GM21447 (cell line): ENCODE data around the gene GPR137.

ENCODE experiments used
- ATAC-seq: cut with Tn5 transposase; IDR thresholded peaks from one replicate; pipeline ENCODE4 v1.9.1; 2021; ENCODE audit not compliant: unreplicated experiment

Gene GPR137

DNA sequence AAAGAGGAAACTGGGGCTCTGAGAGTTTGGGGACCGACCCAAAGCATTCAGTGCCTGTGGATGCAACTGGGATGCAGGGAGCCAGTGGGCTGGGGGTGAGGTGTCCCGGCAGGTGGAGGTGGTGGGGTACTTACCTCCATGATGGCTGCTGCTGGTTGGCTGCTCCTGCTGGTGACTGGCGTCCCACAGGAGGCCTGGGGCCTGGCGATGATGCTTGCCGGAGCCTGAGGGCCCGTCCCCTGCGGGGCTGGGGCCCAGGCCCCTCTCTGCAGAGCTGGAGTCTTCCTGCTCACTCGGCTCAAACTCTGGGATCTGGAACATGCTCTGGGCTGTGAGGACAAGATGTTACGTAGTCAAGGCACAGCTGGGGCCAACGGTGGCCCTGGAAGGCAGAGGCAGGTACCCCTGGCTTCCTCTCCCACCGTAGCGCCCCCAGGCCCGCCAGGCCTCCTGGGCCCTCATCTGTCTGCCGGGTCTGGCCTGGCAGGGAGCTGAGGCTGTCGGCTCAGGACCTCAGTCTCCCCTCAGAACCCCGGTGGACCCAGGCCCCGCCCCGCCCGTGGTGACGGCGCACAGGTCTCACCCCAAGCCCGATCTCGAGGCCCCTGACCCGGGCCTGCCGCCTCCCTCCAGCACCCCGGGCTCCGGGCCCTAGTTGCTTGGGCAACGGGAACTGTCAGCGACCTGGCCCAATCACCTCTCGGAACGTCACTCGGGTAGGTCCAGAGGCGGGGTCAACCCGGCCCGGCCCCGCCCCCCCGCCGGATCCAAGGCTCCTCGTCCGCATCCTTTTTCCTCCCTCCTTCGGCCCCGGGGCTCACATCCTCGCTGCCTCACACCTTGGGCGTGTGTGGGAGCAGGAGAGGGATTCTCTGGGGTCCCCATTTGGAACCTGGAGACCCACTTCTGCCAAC, 1.3 kb upstream of the GPR137 start, which contains the start of gene BAD:
Gene BAD, minus strand, starts transcription at position 618 of the 914 bp plus-strand sequence. Its CDS starts 297 bp downstream, at position 321.
- ATAC-seq = peak; percentile 74

DNA sequence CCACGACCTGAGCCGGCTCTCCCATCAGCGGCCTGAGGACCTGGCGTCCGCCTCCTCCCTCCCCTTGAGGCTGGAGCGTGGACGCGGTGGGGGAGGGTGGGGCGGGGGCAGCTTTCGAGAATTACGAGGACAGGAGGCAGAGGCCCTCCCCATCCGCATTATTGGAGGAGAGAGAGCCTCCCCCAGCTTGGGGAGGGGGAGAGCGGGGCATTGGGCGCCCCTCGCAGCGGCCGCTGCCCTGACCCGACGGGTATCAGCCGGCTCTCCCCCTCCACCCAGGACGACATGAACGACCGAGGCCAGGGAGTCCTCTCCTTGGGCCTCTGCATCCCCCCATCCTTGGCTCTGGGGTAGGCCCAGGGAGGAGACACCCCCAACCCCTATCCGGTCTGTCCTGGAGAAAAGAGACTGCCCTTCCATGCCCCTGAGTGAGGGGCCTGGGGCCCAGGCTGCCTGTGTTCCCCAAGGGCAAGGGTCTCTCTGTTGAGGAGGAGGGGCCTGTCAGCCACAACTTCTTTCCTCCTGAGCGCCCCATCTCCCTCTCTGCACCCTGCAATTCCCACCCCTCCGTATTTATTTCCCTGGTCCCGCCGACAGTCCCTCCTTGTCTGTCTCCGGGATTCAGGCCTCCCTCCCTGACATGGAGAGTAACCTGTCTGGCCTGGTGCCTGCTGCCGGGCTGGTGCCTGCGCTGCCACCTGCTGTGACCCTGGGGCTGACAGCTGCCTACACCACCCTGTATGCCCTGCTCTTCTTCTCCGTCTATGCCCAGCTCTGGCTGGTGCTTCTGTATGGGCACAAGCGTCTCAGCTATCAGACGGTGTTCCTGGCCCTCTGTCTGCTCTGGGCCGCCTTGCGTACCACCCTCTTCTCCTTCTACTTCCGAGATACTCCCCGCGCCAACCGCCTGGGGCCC, 495 bp downstream of the GPR137 start:
- ATAC-seq = no peak

GRCh38 chr11:64286801-64287159, 1.1 kb downstream of the GPR137 start:
- ATAC-seq = no peak

DNA sequence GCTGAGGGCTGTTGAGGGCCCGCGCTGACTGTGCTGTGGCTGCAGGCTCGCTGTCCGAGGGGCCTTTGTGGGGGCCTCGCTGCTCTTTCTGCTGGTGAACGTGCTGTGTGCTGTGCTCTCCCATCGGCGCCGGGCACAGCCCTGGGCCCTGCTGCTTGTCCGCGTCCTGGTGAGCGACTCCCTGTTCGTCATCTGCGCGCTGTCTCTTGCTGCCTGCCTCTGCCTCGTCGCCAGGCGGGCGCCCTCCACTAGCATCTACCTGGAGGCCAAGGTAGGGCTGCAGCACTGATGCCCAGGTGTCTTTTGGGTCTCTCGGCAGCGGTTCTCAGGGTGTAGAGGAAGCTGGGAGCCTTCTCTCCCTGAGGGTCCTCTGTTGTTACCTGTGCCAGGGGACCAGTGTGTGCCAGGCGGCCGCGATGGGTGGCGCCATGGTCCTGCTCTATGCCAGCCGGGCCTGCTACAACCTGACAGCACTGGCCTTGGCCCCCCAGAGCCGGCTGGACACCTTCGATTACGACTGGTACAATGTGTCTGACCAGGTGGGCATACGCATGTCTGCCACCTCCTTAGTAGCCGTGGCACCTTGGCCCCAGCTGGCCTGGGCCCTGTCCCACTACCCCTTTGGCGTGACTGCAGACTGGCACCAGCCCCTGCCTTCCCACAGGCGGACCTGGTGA, 2.2 kb downstream of the GPR137 start:
- no peak for ATAC-seq

DNA sequence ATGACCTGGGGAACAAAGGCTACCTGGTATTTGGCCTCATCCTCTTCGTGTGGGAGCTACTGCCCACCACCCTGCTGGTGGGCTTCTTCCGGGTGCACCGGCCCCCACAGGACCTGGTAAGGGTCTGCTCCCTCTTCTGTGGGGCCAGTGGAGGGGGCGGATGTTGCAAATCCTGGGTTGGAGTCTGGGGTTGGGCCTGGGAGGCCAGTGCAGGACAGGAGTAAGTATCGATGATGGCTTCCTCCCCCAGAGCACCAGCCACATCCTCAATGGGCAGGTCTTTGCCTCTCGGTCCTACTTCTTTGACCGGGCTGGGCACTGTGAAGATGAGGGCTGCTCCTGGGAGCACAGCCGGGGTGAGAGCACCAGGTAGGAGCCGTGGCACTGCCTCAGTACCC, 2.7 kb downstream of the GPR137 start:
- ATAC-seq = no peak

GRCh38 chr11:64289002-64289564, 3.4 kb downstream of the GPR137 start:
- no peak for ATAC-seq

GRCh38 chr11:64290352-64291261, 5.0 kb downstream of the GPR137 start:
- ATAC-seq = no peak

DNA sequence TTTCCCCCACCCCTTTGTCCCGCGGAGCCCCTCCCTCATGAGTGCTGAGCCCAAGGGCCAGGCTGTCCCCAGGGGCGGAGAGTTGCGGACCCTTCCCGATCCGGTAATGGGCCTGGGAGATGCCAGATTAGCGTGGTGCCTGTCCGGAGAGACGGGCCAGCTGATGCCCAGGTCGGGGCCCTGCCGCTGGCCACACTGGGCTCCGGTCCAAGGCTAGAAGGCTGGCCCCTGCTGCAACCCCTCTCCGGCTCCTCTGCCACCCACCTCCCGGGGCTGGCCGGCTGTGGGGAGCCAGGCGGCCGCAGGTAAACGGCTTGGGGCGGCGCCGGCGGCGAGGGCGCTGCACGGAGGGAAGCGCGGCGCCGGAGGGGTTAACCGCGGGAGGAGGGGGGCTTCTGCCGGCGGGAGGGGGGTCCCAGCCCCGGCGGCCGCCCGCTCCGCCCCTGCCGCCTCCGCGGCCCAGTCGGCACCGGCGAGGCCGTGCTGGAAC, 5.7 kb downstream of the GPR137 start, which contains the start of gene KCNK4:
Gene KCNK4, plus strand, starts transcription at position 41 of the 490 bp plus-strand sequence. CDS start 1,717 bp downstream, outside the sequence.
- ATAC-seq = no peak

GRCh38 chr11:64291752-64292459, 6.3 kb downstream of the GPR137 start:
- ATAC-seq = no peak

DNA sequence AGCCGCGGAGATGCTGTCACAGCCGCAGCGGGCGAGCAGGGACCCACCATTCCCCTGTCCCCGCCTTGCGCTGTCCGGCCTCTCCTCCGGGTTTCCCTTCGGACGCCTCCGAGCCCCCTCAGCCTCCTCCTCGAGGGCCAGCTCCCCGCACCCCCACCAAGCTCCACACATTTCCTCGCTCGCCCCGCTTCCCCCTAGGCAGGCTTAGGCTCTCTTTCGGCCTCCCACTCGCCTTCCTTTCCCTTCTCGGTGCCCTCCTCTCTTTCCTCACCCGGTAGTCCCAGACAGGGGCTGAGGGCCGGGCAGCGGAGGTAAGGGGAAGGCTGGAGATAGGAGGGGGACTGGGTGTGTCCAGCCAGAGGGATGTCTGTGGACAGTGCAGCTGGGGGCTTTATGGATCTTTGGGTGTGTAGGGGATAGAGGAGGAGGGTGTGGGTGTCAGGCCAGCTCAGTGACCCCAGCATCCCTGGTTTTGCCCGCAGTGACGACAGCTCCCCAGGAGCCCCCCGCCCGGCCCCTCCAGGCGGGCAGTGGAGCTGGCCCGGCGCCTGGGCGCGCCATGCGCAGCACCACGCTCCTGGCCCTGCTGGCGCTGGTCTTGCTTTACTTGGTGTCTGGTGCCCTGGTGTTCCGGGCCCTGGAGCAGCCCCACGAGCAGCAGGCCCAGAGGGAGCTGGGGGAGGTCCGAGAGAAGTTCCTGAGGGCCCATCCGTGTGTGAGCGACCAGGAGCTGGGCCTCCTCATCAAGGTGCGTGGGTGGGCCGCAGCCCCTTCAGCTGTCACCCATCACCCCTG, 7.0 kb downstream of the GPR137 start:
- no peak for ATAC-seq

- no peak for ATAC-seq
These were observed 9.1 kb downstream of the GPR137 start for GRCh38 chr11:64294774-64295173.

GRCh38 chr11:64295760-64296159, 10.1 kb downstream of the GPR137 start:
- ATAC-seq = no peak

- ATAC-seq = no peak
These were observed 10.6 kb downstream of the GPR137 start for GRCh38 chr11:64296236-64296635.

DNA sequence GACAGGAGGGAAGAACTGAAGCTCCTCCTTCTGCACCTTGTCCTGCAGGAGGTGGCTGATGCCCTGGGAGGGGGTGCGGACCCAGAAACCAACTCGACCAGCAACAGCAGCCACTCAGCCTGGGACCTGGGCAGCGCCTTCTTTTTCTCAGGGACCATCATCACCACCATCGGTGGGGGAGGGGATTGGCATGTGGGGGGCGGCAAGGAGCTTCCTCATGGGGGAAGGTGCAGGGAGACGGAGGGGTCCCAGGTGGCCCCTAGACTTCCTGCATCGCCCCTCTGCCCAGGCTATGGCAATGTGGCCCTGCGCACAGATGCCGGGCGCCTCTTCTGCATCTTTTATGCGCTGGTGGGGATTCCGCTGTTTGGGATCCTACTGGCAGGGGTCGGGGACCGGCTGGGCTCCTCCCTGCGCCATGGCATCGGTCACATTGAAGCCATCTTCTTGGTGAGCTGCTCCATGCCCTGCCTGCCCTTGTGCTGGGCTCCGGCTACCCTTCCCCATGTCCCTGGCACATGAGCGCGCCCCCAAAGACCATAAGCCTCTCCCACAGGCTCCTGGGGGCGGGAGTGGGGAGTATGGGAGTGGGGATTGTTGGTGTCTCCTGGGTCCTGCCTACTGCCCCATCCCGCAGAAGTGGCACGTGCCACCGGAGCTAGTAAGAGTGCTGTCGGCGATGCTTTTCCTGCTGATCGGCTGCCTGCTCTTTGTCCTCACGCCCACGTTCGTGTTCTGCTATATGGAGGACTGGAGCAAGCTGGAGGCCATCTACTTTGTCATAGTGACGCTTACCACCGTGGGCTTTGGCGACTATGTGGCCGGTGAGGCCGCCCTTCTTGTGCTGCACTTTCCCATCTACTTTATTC, 11.4 kb downstream of the GPR137 start:
- ATAC-seq = no peak

DNA sequence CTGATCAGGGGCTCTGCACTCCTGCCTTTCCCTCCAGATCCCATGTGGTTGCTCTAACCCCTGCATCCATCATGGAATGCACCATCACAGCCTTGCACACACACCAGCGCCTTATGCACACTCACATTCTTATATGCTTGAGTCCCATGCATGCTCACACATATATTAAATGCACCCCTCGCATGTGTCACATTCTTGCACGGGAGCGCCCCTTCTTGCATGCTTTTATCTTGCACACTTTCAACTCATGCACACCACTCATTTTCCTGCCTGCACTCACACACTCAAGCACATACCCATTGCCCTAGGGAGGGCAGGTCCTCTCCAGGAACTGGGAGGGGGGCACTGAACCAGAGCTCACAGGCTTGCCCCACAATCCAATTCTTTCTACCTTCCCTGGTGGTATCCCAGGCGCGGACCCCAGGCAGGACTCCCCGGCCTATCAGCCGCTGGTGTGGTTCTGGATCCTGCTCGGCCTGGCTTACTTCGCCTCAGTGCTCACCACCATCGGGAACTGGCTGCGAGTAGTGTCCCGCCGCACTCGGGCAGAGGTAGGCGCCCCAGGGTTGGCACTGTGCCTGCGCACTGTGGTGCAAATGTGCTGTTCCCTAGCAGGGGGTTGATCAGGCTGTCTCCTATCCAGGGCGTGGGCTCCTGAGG, 12.2 kb downstream of the GPR137 start:
- ATAC-seq = no peak

DNA sequence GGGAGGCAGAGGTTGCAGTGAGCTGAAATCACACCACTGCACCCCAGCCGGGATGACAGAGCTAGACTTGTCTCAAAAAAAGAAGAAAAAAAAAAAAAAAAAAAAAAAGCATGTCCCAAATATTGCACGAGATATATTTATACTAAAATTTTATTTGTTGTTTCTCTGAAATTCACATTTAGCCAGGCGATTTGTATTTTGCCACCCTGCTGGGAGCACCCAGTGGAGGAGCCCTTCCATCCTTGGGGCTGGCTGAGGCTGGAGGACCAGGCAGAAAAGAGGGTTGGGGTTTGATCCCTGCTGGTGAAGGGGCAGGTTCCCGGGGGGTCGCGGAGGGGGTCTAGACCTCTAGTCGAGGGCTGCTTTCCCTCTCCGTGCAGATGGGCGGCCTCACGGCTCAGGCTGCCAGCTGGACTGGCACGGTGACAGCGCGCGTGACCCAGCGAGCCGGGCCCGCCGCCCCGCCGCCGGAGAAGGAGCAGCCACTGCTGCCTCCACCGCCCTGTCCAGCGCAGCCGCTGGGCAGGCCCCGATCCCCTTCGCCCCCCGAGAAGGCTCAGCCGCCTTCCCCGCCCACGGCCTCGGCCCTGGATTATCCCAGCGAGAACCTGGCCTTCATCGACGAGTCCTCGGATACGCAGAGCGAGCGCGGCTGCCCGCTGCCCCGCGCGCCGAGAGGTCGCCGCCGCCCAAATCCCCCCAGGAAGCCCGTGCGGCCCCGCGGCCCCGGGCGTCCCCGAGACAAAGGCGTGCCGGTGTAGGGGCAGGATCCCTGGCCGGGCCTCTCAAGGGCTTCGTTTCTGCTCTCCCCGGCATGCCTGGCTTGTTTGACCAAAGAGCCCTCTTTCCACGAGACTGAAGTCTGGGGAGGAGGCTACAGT, 13.6 kb downstream of the GPR137 start:
- ATAC-seq = no peak
